ENCODE results near the gene TOMM7.
"Not testable (repeated sequence)": the region's sequence is repeated elsewhere in the genome, so short reads cannot be mapped to it uniquely, and the experiment has no call there.

TOMM7 gene

GRCh38 chr7:22819476-22819875 is 3.2 kb downstream of the TOMM7 start:
- FAIRE-seq = no peak

DNA sequence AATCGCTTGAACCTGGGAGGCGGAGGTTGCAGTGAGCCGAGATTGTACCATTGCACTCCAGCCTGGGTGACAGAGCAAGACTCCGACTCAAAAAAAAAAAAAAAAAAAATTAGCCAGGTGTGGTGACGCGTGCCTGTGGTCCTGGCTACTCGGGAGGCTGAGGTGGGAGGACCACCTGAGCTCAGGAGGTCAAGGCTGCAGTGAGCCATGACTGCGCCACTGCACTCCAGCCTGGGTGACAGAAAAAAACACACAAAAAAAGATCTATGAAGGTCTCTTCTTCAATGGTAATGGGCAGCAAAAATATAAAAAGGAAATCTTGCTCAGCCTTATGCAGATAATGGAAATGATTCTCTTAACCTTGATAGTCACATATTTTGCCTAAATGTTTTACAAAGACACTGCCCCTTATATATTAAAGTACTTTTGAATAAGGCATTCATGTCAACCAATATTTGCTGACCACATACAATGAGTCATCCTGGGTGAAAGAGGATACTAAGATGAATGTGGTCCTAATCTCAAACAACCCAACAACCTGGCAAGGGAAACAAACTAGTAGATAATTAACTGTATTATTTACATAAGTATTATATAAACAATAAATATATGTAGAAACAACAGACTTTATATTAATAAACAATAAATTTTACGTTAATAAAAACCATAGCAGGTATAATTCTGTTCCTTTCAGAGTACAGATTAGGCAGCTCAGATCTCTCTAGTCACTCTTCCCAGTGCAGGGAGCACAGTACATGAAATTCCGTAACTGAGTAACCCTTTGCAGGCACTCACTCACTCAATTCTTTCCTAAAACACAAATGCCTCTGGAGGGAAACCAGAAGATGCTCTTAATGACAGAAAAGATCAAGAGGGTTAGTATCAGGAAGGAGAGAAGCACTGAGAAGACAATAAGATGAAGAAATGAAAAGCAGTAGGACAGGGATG is 8.1 kb downstream of the TOMM7 start:
- no peak for FAIRE-seq

- FAIRE-seq = no peak
Measured at GRCh38 chr7:22812353-22812752, 10.3 kb downstream of the TOMM7 start.

DNA sequence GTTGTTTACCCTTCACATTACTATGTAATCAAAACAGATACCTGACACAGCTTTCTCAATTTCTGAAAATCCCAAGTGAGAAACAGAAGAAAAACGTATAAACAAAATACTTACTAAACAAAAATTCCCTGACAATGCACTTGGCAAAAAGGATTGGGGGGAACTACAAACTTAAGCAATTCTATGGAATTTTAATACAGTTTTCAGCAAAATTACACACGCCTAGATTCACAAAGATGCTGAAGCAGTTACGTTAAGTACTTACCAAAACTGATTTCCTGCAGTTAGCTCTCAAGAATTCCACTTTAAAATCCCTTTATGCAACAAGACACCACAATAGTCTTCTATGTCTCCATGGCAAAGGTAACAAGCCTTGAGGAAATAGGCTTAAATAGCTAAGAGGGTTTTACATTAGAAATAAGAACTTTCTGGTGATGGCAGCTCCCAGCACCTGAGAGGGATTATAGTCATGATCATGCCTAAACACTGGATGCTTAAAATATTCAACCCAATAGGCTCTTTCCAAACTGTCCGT is 10.8 kb downstream of the TOMM7 start:
- FAIRE-seq = no peak

DNA sequence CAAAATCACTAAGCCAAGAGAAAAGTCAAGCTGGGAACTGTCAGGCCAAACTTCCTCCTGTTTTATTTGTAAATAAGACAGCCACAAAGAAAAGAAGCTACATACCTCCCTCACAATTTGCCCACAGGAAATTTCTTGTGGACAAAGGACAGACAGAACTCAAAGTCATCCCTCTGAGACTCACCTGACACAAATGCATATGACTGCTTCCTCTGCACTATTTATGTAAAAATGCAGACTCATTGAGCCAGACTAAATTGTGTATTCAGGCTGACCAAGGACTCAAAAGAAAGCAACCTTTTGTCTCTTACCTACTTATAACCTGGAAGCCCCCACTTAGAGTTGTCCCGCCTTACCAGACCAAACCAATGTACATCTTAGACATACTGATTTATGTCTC is 11.8 kb downstream of the TOMM7 start:
- FAIRE-seq = no peak

- no peak for FAIRE-seq
Measured at GRCh38 chr7:22809902-22810642, 12.6 kb downstream of the TOMM7 start.

DNA sequence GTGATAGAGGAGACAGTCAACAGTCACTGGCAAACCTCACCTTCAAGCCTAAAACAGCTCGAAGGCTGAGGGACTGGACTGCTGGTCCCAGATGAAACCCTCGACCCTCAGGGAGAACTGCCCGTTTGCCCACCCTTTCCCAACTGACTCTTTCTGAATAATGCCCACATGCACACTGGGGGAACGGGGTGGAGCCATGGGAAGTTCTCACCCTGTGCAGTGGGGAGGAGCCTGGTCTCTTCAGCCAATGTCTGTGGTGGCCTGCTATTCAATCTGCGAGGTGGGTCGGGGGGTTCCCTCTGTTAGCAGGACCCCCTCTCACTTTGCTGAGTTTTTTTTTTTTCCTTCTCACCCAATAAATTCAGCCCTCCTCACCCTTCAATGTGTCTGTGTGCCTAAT is 14.5 kb downstream of the TOMM7 start:
- no peak for FAIRE-seq

GRCh38 chr7:22806752-22807151 is 15.9 kb downstream of the TOMM7 start:
- no peak for FAIRE-seq

GRCh38 chr7:22805227-22805626 is 17.4 kb downstream of the TOMM7 start:
- FAIRE-seq = no peak

DNA sequence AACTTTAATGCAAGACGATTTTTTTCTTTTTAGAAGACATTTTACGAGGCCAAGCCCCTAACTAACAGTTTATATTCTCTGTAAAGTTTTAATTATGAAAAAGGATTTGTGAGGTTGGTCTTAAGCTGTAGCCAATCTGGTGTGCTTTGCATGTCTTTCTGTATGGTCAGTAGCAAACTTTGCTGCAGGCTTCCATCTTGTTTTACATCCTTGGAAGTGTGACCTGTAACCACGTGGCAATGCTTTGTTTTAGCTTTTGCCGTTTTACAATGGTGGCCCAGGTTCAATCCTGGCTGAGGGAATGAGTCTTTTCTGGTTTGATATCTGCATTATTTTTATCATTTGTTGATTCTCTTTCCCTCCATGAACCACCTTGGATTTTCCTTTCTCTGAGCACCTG is 19.8 kb downstream of the TOMM7 start:
- FAIRE-seq = not testable (repeated sequence)

GRCh38 chr7:22802426-22802825 is 20.2 kb downstream of the TOMM7 start:
- no peak for FAIRE-seq

DNA sequence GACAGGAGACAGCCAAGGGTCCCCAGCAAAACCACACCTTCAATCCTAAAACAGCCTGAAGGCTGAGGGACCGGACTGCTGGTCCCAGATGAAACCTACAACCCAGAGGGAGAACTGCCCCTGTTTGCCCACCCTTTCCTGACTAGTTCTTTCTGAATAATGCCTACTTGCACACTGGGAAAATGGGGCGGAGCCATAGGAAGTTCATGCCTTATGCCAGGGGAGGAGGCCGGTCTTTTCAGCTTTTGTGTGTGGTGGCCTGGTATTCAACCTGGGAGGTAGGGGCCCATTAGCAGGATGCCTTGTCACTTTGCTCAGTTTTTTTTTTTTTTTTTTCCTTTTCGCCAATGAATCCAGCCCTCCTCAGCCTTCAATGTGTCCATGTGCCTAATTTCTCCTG is 20.7 kb downstream of the TOMM7 start:
- no peak for FAIRE-seq

- FAIRE-seq = no peak
Measured at GRCh38 chr7:22799633-22800032, 23.0 kb downstream of the TOMM7 start.

DNA sequence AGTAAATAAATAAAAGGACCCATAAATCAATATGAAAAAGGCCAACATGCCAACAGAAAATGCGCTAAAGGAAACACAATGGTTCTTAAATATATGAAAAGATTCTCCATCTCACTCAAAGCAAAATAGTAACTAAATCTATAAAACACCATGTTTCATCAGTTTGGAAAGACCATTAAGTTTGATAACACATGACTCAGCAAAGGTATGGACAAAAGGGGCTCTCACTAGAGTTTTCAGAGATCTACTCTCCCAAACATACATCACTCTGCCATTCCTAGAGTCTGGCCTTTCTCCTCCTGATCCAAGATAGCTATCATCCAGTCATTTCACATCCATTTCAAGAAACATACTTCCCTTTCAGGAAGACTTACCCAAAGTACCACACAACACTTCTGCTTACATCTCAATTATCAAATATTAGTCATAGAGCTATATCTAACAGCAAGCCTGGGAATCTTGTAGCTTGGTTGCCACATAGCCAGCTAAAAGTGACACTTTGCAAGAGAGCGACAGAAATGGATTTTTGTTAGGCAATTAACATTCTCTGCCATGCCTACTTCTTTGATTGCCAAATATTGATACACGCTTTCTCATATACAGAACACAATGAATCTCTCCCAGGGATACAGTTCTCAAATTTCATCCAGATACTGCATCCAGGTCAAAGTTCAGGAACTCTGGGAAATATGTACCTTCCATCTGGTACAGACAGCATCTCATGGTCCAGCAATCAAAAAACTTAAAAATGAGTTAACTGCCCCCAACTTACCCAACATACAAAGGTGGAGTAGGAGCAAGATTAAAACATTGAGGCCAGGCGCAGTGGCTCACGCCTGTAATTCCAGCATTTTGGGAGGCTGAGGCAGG is 28.8 kb downstream of the TOMM7 start:
- FAIRE-seq = no peak

- no peak for FAIRE-seq
Measured at GRCh38 chr7:22791204-22792158, 31.2 kb downstream of the TOMM7 start.

DNA sequence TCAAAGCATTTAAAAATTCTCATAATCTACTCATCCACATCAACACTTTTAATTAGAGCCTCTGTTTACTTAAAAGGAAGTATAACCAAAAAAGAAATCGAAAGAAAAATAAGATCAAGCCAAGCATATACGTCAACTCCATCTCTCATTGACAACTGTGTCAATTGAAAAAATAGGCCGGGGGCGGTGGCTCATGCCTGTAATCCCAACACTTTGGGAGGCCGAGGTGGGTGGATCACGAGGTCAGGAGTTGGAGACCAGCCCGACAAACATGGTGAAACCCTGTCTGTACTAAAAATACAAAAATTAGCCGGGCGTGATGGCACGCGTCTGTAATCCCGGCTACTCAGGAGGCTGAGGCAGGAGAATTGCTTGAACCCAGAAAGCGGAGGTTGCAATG is 32.0 kb downstream of the TOMM7 start:
- FAIRE-seq = not testable (repeated sequence)

DNA sequence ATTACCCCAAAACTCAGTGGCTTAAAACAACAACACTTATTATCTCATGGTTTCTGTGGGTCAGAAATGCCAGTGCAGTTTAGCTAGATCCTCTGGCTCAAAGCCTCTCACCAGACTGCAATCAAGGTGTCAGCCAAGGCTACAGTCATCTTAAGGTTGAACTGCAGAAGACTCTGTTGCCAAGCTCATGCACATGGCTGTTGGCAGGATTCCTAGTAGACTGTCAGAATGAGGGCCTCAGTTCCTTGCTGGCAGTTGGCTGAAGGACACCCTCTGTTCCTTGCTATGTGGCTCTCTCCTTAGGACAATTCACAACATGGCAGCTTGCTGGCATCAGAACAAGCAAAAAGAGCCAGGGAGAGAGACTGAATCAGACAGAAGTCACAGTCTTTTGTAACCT is 34.7 kb downstream of the TOMM7 start:
- FAIRE-seq = no peak

DNA sequence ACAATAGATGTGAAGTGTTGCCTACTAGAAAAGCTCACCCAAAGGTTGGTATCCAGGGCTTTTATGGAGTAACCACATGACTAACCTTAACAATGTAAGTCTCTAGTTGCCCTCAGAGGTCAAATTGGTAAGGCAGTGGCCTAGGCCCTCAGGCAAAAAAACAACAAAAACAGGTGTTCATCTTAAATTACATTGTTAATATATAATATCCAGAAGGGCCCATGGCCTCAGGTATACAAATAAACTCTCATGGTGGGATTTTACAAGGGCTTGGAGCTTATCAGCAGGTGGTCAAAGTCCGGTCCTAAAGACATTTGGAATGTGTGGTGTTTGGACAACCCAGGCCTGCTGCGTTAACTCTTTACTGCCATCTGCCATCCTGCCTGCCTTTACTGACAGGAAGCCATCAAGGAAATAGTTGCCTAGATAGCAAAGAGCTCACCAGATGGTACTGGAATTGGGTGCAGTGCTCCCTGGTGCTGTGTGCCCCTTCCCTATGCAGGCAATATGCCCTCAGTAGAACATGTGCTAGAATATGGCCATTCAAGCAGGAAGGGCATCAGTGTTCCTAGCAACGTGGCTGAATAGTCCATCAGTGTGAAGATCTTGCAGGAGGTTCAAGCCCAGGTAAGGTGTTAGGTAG is 36.2 kb downstream of the TOMM7 start:
- FAIRE-seq = no peak

GRCh38 chr7:22784346-22784745 is 38.3 kb downstream of the TOMM7 start:
- no peak for FAIRE-seq

GRCh38 chr7:22783421-22783820 is 39.2 kb downstream of the TOMM7 start:
- no peak for FAIRE-seq
